ENCODE data around the gene GPR4. TPM values are rescaled to one million over a fixed set of nuclear protein-coding genes. Genes with fewer than 3 reads are reported as not detected.

The GPR4 gene
- total and polyA plus RNA-seq, 2 of the 4 experiments (the other 2 are of a cell fraction) = 0.02 TPM; not detected in 1

- WGBS, 2 experiments (ENCODE audit: extremely low coverage in 2 of 2, insufficient read length in 1 of 2) = 93% methylated on average over 3 of the region's 10 CpGs; no CpG with 5 or more reads in 1 of the 2 experiments
- ATAC-seq (ENCODE audit: low read depth) (peak; percentile 91), DNase-seq (peak; percentile 93)
- Histone ChIP-seq H3K14ac (replicated peaks; ENCODE audit: low read depth, low read length) (peak overlapping the region; percentile 49; the same call in 1 of the 2 replicates), H2BK120ac (ENCODE audit: low read depth, low read length) (peak overlapping the region; percentile 31), H3K27me3 (ENCODE audit: control insufficient read depth, insufficient read depth, low read length) (no peaks in the 10 kb centered on the region), H4K20me1 (ENCODE audit: insufficient read depth, low read length) (peaks cover 3% of the 10 kb centered on the region; the same call in 1 of the 2 replicates), H2BK20ac (ENCODE audit: low read depth, low read length) (0 out of 2 replicates have a peak overlapping the region, but pooled peaks have one; percentile 31), H3K4ac (ENCODE audit: low read depth, low read length) (peak overlapping the region; percentile 81), H3K9me1 (ENCODE audit: insufficient read depth, low read length) (peaks cover 9% of the 10 kb centered on the region; the same call in 1 of the 2 replicates), H2AK9ac (replicated peaks; ENCODE audit: low read depth, low read length, poor library complexity) (peak overlapping the region; percentile 89), H3K23ac (ENCODE audit: low read depth, low read length) (peak overlapping the region; percentile 33; the same call in 1 of the 2 replicates), H4K91ac (ENCODE audit: insufficient read depth, low read depth, low read length) (peak overlapping the region; percentile 42; the same call in 1 of the 2 replicates), H2AK5ac (ENCODE audit: low read depth, low read length) (peak overlapping the region; percentile 92), H4K8ac (ENCODE audit: low read depth in 2 of 2, low read length in 2 of 2) (peak overlapping the region in 1 of 2 experiments; percentile 59; a peak in 2 of 4 replicates), H3K18ac (ENCODE audit: low read depth, low read length) (no peak overlapping the region), H2BK15ac (ENCODE audit: low read depth, low read length) (peak overlapping the region; percentile 11; the same call in 1 of the 3 replicates), H3K56ac (ENCODE audit: extremely low read depth, insufficient read depth, low read length) (no peak overlapping the region), H2AFZ (replicated peaks; ENCODE audit: low read length, poor library complexity) (peak overlapping the region; percentile 87), H3K4me1 (ENCODE audit: control insufficient read depth, insufficient read depth, low read length) (peaks cover 8% of the 10 kb centered on the region), H3K36me3 (ENCODE audit: control insufficient read depth, insufficient read depth, low read length) (peaks cover 41% of the 10 kb centered on the region), H2BK5ac (ENCODE audit: low read depth, low read length, poor library complexity, severe bottlenecking) (peak overlapping the region; percentile 60), H3K4me2 (ENCODE audit: low read depth, low read length) (peak overlapping the region; percentile 30; the same call in 1 of the 2 replicates), H3K4me3 (ENCODE audit: insufficient read depth, low read depth, low read length) (no peak overlapping the region), H3K9ac (ENCODE audit: low read depth, low read length) (no peak overlapping the region), H4K5ac (ENCODE audit: low read depth, low read length) (no peak overlapping the region), H3K79me1 (ENCODE audit: low read depth in 1 of 2, low read length in 2 of 2) (peaks cover 0 to 12% of the 10 kb centered on the region in 2 experiments; a peak in 1 of 4 replicates), H3K9me3 (ENCODE audit: control insufficient read depth, insufficient read depth, low read length) (no peaks in the 10 kb centered on the region), H3K27ac (ENCODE audit: insufficient read depth, low read length) (no peak overlapping the region; the same call in 1 of the 2 replicates)
- ChIA-PET CTCF (interaction anchor here (0.6 to 1.7 kb wide), 2 partner anchors 27 to 75 kb away, joined by 3 to 8 read pairs; no protein-coding TSS in a partner anchor), POLR2A (ENCODE audit: unreplicated experiment) (no interaction called here)
- intact Hi-C loops (cut with micrococcal nuclease) (no loop called here), dilution Hi-C loops (cut with HindIII; ENCODE audit: low sequenced_read_pairs, unreplicated experiment) (no loop called here), in situ Hi-C loops (cut with MboI; ENCODE audit: low sequenced_read_pairs) (no loop called here)
- TF ChIP-seq ELK1 (IDR thresholded peaks at IDR 0.05; ENCODE audit: borderline replicate concordance, low read depth, low read length) (no peak), FOS (IDR thresholded peaks at IDR 0.05; ENCODE audit: low read depth, low read length) (peak; percentile 49; the same call in 1 of the 2 replicates), CEBPB (IDR thresholded peaks at IDR 0.05; ENCODE audit: low read depth, low read length) (peak; percentile 70), MAZ (IDR thresholded peaks at IDR 0.05; ENCODE audit: borderline replicate concordance, low read depth, low read length) (no peak), MXI1 (IDR thresholded peaks at IDR 0.05; ENCODE audit: borderline replicate concordance, low read depth, low read length) (peak; percentile 56; the same call in 1 of the 2 replicates), MAFK (IDR thresholded peaks at IDR 0.05; ENCODE audit: low read depth, low read length) (no peak), BHLHE40 (IDR thresholded peaks at IDR 0.05; ENCODE audit: low read depth, low read length) (no peak), USF2 (IDR thresholded peaks at IDR 0.05; ENCODE audit: low read depth, low read length) (no peak)
- BruUV-seq (replicated peaks) = no TSS peak
Measured at GRCh38 chr19:45613926-45614725, 12.1 kb upstream of the GPR4 start.
